ENCODE data around the gene TMEM125. TPM values are rescaled to one million over a fixed set of nuclear protein-coding genes. Genes with fewer than 3 reads are reported as not detected.

The TMEM125 gene
- not detected in 2 replicates for total RNA-seq (2014; rRNA removed; shearing (Covaris generic))

GRCh38 chr1:43269627-43270375, at the start of gene TMEM125:
TSS of gene TMEM125 (plus strand) at chr1:43269983. CDS start at chr1:43272723, 2,740 bp downstream.

DNA sequence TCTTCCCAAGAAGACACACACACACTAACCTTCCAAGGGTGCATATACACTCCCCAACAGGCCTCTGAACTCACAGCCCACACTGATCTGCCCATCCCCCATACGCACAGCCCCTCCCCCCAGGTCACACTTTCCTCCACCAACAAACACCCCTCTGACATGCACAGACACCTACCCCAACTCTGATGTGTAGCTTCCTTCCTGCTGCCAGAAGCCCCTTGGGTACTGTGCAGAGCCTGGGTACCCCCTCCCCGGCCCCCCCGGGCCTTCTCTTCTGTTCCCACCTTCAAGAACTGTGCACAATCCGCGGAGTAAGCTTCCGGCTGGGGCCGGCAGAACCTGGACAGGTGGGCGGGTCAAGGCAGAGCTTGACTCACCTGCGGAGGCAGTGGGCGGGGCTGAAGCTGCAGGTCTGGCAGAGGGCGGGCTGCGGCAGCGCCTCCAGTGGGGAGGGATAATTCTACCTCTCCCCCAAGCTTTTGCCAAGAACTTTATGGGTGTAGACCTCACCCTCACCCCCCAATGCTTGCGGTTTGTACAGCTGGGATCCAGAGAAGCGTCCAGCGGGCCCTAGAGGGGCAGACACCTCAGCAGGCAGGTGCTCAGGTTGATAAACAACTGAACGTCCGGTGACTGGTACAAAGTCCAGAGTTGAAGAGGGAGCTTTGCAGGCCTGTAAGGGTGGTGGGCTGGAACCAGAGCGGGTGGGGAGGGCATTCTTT, 15.6 kb downstream of the TMEM125 start, which contains the start of gene C1orf210:
Gene C1orf210, minus strand, starts transcription at position 313 of the 722 bp plus-strand sequence. CDS start 2,311 bp downstream, outside the sequence.

DNA sequence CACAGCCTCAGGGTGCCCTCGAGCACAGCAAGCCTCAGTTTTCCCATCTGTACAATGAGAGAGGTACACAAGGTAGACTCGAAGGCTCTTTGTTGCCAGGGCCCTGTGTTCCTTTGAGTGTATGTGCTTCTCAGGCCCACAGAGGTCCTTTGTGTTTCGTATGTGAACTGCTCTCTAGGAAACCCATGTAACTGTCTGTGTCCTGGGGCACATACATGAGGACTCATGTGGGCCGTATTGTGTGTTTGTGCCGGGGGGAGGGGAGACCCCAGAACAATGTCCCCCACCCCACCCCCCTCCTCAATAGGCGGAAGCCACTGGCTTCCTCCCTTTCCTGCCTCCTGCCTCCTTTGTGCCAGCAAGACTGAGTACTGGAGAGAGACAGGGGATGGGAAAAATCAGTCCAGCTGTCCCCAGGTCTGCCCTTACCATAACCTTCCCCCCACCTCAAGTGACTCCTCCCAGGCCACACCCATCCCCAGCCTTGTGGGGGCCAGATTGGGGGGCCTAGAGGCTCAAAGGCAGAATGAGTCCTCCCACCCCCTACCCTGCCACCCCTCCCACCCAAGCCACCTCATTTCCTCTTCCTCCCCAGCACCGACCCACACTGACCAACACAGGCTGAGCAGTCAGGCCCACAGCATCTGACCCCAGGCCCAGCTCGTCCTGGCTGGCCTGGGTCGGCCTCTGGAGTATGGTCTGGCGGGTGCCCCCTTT, 30.8 kb downstream of the TMEM125 start, which contains the start of gene TIE1:
Gene TIE1, plus strand, starts transcription at position 605 of the 717 bp plus-strand sequence. Its CDS starts 90 bp downstream, at position 695.

Other genes with a start within 250 kb of the TMEM125 start
- 322 and 328 TPM in 2 replicates for gene EBNA1BP2, start 97.7 kb upstream of the TMEM125 start, total RNA-seq (2014; rRNA removed; shearing (Covaris generic))
- gene CFAP57, start 97.7 kb upstream of the TMEM125 start, total RNA-seq (2014; rRNA removed; shearing (Covaris generic)), result 0.11 and 0.15 TPM in 2 replicates
- not detected in 2 replicates for gene C1orf210, start 15.6 kb downstream of the TMEM125 start, total RNA-seq (2014; rRNA removed; shearing (Covaris generic))
- gene TIE1, start 31.0 kb downstream of the TMEM125 start, total RNA-seq (2014; rRNA removed; shearing (Covaris generic)), result 4.5 and 6.1 TPM in 2 replicates
- gene MPL, start 67.8 kb downstream of the TMEM125 start, total RNA-seq (2014; rRNA removed; shearing (Covaris generic)), result 1.7 TPM in 1 of 2 replicates, not detected in the other
- 194 and 201 TPM in 2 replicates for gene CDC20, start 89.0 kb downstream of the TMEM125 start, total RNA-seq (2014; rRNA removed; shearing (Covaris generic))
- 47.2 and 57.5 TPM in 2 replicates for gene ELOVL1, start 98.0 kb downstream of the TMEM125 start, total RNA-seq (2014; rRNA removed; shearing (Covaris generic))
- gene MED8, start 119.8 kb downstream of the TMEM125 start, total RNA-seq (2014; rRNA removed; shearing (Covaris generic)), result 70.4 and 73.0 TPM in 2 replicates
- gene SZT2, start 119.9 kb downstream of the TMEM125 start, total RNA-seq (2014; rRNA removed; shearing (Covaris generic)), result 19.8 and 30.1 TPM in 2 replicates
- gene HYI, start 183.9 kb downstream of the TMEM125 start, total RNA-seq (2014; rRNA removed; shearing (Covaris generic)), result 98.5 and 100.0 TPM in 2 replicates

All from A375 (cell line).